HepG2 (cell line): ENCODE measurements around the gene HIPK4. TPM values are rescaled to one million over a fixed set of nuclear protein-coding genes. Genes with fewer than 3 reads are reported as not detected.

Source experiments
- ELF3 ChIP-seq: IDR thresholded peaks from 2 replicates; pipeline ENCODE4 v1.6.1; 2016; ENCODE audit warnings: missing genetic modification reagents, missing compliant biosample characterization
- KLF6 ChIP-seq: IDR thresholded peaks from 2 replicates; pipeline ENCODE4 v1.8.0; 2016; ENCODE audit warnings: missing biosample characterization, missing genetic modification reagents
- KMT2A ChIP-seq: sonication (generic); formaldehyde crosslinking; IDR thresholded peaks from 2 replicates; pipeline ENCODE4 v1.4.0; 2020; ENCODE audit warnings: missing genetic modification reagents
- MAF1 ChIP-seq: sonication (generic); formaldehyde crosslinking; IDR thresholded peaks from 2 replicates; pipeline ENCODE4 v1.5.0; 2020; ENCODE audit warnings: missing genetic modification reagents, borderline replicate concordance
- MBNL3 ChIP-seq: fragments of 250-450 bp; sonication (Bioruptor Pico); conservative IDR thresholded peaks from 2 replicates; pipeline ENCODE4 v1.8.0; 2022; ENCODE audit warnings: mild to moderate bottlenecking, inconsistent platforms
- MED1 ChIP-seq: sonication (generic); formaldehyde crosslinking; IDR thresholded peaks from 2 replicates; pipeline ENCODE4 v1.4.0; 2020; ENCODE audit warnings: missing genetic modification reagents
- MXI1 ChIP-seq: IDR thresholded peaks from 3 replicates; pipeline ENCODE4 v1.6.1; 2012; ENCODE audit warnings: low read depth, low read length, inconsistent platforms, borderline replicate concordance
- NFATC3 ChIP-seq: sonication (generic); formaldehyde crosslinking; IDR thresholded peaks from 2 replicates; pipeline ENCODE4 v1.5.1; 2020; ENCODE audit warnings: mild to moderate bottlenecking, missing genetic modification reagents
- PCBP2 ChIP-seq: fragments of 200-400 bp; formaldehyde crosslinking; optimal IDR thresholded peaks from 2 replicates; pipeline ENCODE3; 2018; ENCODE audit warnings: low read length, low read depth; ENCODE audit not compliant: poor library complexity, severe bottlenecking
- PHF5A ChIP-seq: IDR thresholded peaks from one replicate; pipeline ENCODE4 v1.6.1; 2018; ENCODE audit warnings: low read depth, missing genetic modification reagents; ENCODE audit not compliant: unreplicated experiment
- RBAK ChIP-seq: sonication (generic); formaldehyde crosslinking; IDR thresholded peaks from 2 replicates; pipeline ENCODE4 v1.5.1; 2020; ENCODE audit warnings: mild to moderate bottlenecking, missing genetic modification reagents
- RCOR2 ChIP-seq: IDR thresholded peaks from 2 replicates; pipeline ENCODE4 v1.6.1; 2016; ENCODE audit warnings: missing biosample characterization, missing genetic modification reagents
- TEAD2 ChIP-seq: sonication (generic); formaldehyde crosslinking; IDR thresholded peaks from 2 replicates; pipeline ENCODE4 v1.9.0; 2021; ENCODE audit warnings: missing genetic modification reagents
- ZFP36L1 ChIP-seq: sonication (generic); formaldehyde crosslinking; IDR thresholded peaks from 2 replicates; pipeline ENCODE4 v1.8.0; 2022; ENCODE audit warnings: mild to moderate bottlenecking, missing genetic modification reagents, moderate library complexity
- ZNF180 ChIP-seq: sonication (generic); formaldehyde crosslinking; IDR thresholded peaks from 2 replicates; pipeline ENCODE4 v1.4.0; 2020; ENCODE audit warnings: low read depth, missing genetic modification reagents, borderline replicate concordance
- ZNF232 ChIP-seq: sonication (generic); formaldehyde crosslinking; IDR thresholded peaks from 2 replicates; pipeline ENCODE4 v1.4.0; 2020; ENCODE audit warnings: missing genetic modification reagents, borderline replicate concordance
- ZNF619 ChIP-seq: sonication (generic); formaldehyde crosslinking; IDR thresholded peaks from 2 replicates; pipeline ENCODE4 v1.4.0; 2020; ENCODE audit warnings: mild to moderate bottlenecking, missing genetic modification reagents
- ZNF674 ChIP-seq: sonication (generic); formaldehyde crosslinking; IDR thresholded peaks from 2 replicates; pipeline ENCODE4 v1.5.0; 2020; ENCODE audit warnings: low read depth, mild to moderate bottlenecking, missing genetic modification reagents
- ZSCAN25 ChIP-seq: sonication (generic); formaldehyde crosslinking; IDR thresholded peaks from 2 replicates; pipeline ENCODE4 v1.8.0; 2022; ENCODE audit warnings: mild to moderate bottlenecking, missing genetic modification reagents
- polyA plus RNA-seq, 8 experiments: library from polyadenylated mRNA; depleted of rRNA in 3 of 8; stranded (reverse) in 7 of 8; unstranded in 1 of 8; fragments of >200 nt; fragmentation: Illumina TruSeq in 4 of 8; extraction: Trizol in 4 of 8; gene quantifications; 2 replicates each; pipeline versions ENCODE4 v1.2.1 to v1.2.3, GENCODE V29; 2011 to 2016; ENCODE audit warnings: low read depth in 4 of 8, missing spikeins in 1 of 8, mixed read lengths in 1 of 8; ENCODE audit not compliant: insufficient read depth in 1 of 8
- total RNA-seq, 5 experiments: library from RNA; depleted of rRNA; stranded (reverse); fragments of >200 nt; fragmentation: Illumina TruSeq; extraction: Trizol; gene quantifications; 2 replicates each; pipeline ENCODE4 v1.2.3, GENCODE V29; 2016; ENCODE audit warnings: low read depth in 1 of 5
- TF ChIP-seq, protein P1 (sequence below): IDR thresholded peaks from 2 replicates; pipeline ENCODE4 v1.6.1; 2016
- TF ChIP-seq, protein P2 (sequence below), 2 experiments: fragments of 450-650 bp in 1 of 2; sonication (generic) in 1 of 2; formaldehyde crosslinking; IDR thresholded peaks; 2 replicates each; pipeline versions ENCODE4 v1.5.0 to v1.8.0; 2020 to 2022; ENCODE audit warnings: mild to moderate bottlenecking in 1 of 2, missing genetic modification reagents in 1 of 2
- TF ChIP-seq, protein P3 (sequence below): sonication (generic); formaldehyde crosslinking; IDR thresholded peaks from 2 replicates; pipeline ENCODE4 v1.5.1; 2020; ENCODE audit warnings: missing genetic modification reagents, mild to moderate bottlenecking, borderline replicate concordance
- TF ChIP-seq, protein P4 (sequence below): sonication (generic); formaldehyde crosslinking; IDR thresholded peaks from 2 replicates; pipeline ENCODE4 v1.4.0; 2020; ENCODE audit warnings: missing genetic modification reagents

HIPK4 gene
- total and polyA plus RNA-seq, 2 of the 13 experiments (the other 11 are each of a cell fraction or from before 2014, with no cell fraction given), result 0.03 TPM; not detected in 1

- no peak for TF ChIP-seq ZSCAN25 (CRISPR knock-in tag)
- no peak for TF ChIP-seq ZNF619 (CRISPR knock-in tag)
- TF ChIP-seq, protein P1, sequence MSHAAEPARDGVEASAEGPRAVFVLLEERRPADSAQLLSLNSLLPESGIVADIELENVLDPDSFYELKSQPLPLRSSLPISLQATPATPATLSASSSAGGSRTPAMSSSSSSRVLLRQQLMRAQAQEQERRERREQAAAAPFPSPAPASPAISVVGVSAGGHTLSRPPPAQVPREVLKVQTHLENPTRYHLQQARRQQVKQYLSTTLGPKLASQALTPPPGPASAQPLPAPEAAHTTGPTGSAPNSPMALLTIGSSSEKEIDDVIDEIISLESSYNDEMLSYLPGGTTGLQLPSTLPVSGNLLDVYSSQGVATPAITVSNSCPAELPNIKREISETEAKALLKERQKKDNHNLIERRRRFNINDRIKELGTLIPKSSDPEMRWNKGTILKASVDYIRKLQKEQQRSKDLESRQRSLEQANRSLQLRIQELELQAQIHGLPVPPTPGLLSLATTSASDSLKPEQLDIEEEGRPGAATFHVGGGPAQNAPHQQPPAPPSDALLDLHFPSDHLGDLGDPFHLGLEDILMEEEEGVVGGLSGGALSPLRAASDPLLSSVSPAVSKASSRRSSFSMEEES (CRISPR knock-in tag), result no peak
- TF ChIP-seq ZNF232 (CRISPR knock-in tag), result no peak
- no peak for TF ChIP-seq ELF3 (CRISPR knock-in tag)
- no peak for TF ChIP-seq ZNF674 (CRISPR knock-in tag)
- no peak for TF ChIP-seq KLF6
- no peak; the same call in 1 of the 2 replicates for TF ChIP-seq RBAK (CRISPR knock-in tag)
- TF ChIP-seq ZFP36L1, result no peak
- no peak for TF ChIP-seq MAF1 (CRISPR knock-in tag)
- no peak for TF ChIP-seq NFATC3
- no peak for TF ChIP-seq TEAD2 (CRISPR knock-in tag)
- TF ChIP-seq ZNF180 (CRISPR knock-in tag), result no peak
- TF ChIP-seq RCOR2 (CRISPR knock-in tag), result peak; percentile 93
- TF ChIP-seq, protein P2, sequence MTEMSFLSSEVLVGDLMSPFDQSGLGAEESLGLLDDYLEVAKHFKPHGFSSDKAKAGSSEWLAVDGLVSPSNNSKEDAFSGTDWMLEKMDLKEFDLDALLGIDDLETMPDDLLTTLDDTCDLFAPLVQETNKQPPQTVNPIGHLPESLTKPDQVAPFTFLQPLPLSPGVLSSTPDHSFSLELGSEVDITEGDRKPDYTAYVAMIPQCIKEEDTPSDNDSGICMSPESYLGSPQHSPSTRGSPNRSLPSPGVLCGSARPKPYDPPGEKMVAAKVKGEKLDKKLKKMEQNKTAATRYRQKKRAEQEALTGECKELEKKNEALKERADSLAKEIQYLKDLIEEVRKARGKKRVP (CRISPR knock-in tag; IDR thresholded peaks at IDR 0.05), result no peak
- no peak for TF ChIP-seq MBNL3 (CRISPR knock-in tag)
- no peak for TF ChIP-seq PHF5A
- TF ChIP-seq, protein P3, sequence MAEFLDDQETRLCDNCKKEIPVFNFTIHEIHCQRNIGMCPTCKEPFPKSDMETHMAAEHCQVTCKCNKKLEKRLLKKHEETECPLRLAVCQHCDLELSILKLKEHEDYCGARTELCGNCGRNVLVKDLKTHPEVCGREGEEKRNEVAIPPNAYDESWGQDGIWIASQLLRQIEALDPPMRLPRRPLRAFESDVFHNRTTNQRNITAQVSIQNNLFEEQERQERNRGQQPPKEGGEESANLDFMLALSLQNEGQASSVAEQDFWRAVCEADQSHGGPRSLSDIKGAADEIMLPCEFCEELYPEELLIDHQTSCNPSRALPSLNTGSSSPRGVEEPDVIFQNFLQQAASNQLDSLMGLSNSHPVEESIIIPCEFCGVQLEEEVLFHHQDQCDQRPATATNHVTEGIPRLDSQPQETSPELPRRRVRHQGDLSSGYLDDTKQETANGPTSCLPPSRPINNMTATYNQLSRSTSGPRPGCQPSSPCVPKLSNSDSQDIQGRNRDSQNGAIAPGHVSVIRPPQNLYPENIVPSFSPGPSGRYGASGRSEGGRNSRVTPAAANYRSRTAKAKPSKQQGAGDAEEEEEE, result no peak
- TF ChIP-seq MXI1, result 0 out of 3 replicates have a peak, but pooled peaks have one; percentile 16
- no peak for TF ChIP-seq PCBP2
- 0 out of 2 replicates have a peak, but pooled peaks have one; percentile 5 for TF ChIP-seq MED1
- TF ChIP-seq, protein P4, sequence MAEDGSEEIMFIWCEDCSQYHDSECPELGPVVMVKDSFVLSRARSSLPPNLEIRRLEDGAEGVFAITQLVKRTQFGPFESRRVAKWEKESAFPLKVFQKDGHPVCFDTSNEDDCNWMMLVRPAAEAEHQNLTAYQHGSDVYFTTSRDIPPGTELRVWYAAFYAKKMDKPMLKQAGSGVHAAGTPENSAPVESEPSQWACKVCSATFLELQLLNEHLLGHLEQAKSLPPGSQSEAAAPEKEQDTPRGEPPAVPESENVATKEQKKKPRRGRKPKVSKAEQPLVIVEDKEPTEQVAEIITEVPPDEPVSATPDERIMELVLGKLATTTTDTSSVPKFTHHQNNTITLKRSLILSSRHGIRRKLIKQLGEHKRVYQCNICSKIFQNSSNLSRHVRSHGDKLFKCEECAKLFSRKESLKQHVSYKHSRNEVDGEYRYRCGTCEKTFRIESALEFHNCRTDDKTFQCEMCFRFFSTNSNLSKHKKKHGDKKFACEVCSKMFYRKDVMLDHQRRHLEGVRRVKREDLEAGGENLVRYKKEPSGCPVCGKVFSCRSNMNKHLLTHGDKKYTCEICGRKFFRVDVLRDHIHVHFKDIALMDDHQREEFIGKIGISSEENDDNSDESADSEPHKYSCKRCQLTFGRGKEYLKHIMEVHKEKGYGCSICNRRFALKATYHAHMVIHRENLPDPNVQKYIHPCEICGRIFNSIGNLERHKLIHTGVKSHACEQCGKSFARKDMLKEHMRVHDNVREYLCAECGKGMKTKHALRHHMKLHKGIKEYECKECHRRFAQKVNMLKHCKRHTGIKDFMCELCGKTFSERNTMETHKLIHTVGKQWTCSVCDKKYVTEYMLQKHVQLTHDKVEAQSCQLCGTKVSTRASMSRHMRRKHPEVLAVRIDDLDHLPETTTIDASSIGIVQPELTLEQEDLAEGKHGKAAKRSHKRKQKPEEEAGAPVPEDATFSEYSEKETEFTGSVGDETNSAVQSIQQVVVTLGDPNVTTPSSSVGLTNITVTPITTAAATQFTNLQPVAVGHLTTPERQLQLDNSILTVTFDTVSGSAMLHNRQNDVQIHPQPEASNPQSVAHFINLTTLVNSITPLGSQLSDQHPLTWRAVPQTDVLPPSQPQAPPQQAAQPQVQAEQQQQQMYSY, result peak; percentile 74
- TF ChIP-seq KMT2A, result no peak
These were observed 13.4 kb upstream of the HIPK4 start (continued) for GRCh38 chr19:40403262-40403984.
